OCI-LY7 (cell line): Measurements from ENCODE around the gene AKR7A3. TPM values are rescaled to one million over a fixed set of nuclear protein-coding genes. Genes with fewer than 3 reads are reported as not detected.

Experiments used
- BruUV-seq: library from RNA; stranded (reverse); fragments of 400-500 nt; replicated peaks from 2 replicates; lab custom pipeline; 2021; lab: Mats Ljungman, UMichigan
- CTCF ChIA-PET: fragments of 300-600 bp; sonication (Branson Sonifier 250); formaldehyde crosslinking; loops from one replicate; lab custom pipeline; 2022; ENCODE audit warnings: antibody characterized with exemption; ENCODE audit not compliant: unreplicated experiment; lab: Charles Lee
- POLR2A ChIA-PET: fragments of 300-600 bp; sonication (Branson Sonifier 250); formaldehyde crosslinking; loops from one replicate; lab custom pipeline; 2022; ENCODE audit warnings: antibody characterized with exemption; lab: Charles Lee
- DNase-seq: peaks from one replicate; pipeline ENCODE4 v3.0.0-alpha.2; 2015; ENCODE audit warnings: low spot score
- H2AFZ ChIP-seq: fragments of 200-600 bp; sonication (generic), shearing (Covaris generic); 2 replicates; pipeline ENCODE4 v1.6.1; 2014; ENCODE audit warnings: mild to moderate bottlenecking, antibody characterized with exemption, low read length, moderate library complexity
- H3K27ac ChIP-seq: fragments of 200-600 bp; sonication (generic); 2 replicates; pipeline ENCODE4 v1.5.1; 2014; ENCODE audit warnings: mixed run types, low read depth, mild to moderate bottlenecking, moderate library complexity, low read length, inconsistent platforms; ENCODE audit not compliant: poor library complexity, severe bottlenecking
- H3K36me3 ChIP-seq: fragments of 200-600 bp; sonication (generic); 2 replicates; pipeline ENCODE4 v1.6.1; 2014; ENCODE audit warnings: mild to moderate bottlenecking, antibody characterized with exemption, low read length, moderate library complexity, mixed read lengths; ENCODE audit not compliant: insufficient read depth
- H3K4me1 ChIP-seq: fragments of 200-600 bp; sonication (generic); 2 replicates; pipeline ENCODE4 v1.5.1; 2014; ENCODE audit warnings: mild to moderate bottlenecking, low read length; ENCODE audit not compliant: insufficient read depth, poor library complexity, severe bottlenecking
- H3K4me2 ChIP-seq: fragments of 200-600 bp; sonication (generic); 2 replicates; pipeline ENCODE4 v1.6.1; 2014; ENCODE audit warnings: mild to moderate bottlenecking, low read length
- H3K4me3 ChIP-seq: fragments of 200-600 bp; sonication (generic); 2 replicates; pipeline ENCODE4 v1.5.1; 2014; ENCODE audit warnings: mild to moderate bottlenecking, low read depth, low read length; ENCODE audit not compliant: poor library complexity, severe bottlenecking
- H3K79me2 ChIP-seq: fragments of 200-600 bp; sonication (generic); 2 replicates; pipeline ENCODE4 v1.6.1; 2016; ENCODE audit warnings: low read depth, mild to moderate bottlenecking, low read length, moderate library complexity, mixed read lengths; ENCODE audit not compliant: insufficient read depth
- H3K9me2 ChIP-seq: fragments of 200-600 bp; sonication (generic); 2 replicates; pipeline ENCODE4 v1.6.1; 2016; ENCODE audit warnings: mild to moderate bottlenecking, low read length, mixed read lengths; ENCODE audit not compliant: insufficient read depth
- H3K9me3 ChIP-seq: fragments of 200-600 bp; sonication (generic); 2 replicates; pipeline ENCODE4 v1.6.1; 2014; ENCODE audit warnings: mild to moderate bottlenecking, mixed run types, low read length, mixed read lengths
- H4K20me1 ChIP-seq: fragments of 200-600 bp; sonication (generic); 2 replicates; pipeline ENCODE4 v1.6.1; 2014; ENCODE audit warnings: mild to moderate bottlenecking, antibody characterized with exemption, low read length, moderate library complexity, mixed read lengths; ENCODE audit not compliant: insufficient read depth
- CTCF ChIP-seq: fragments of 200-600 bp; sonication (generic); conservative IDR thresholded peaks from 2 replicates; pipeline ENCODE4 v1.5.1; 2014; ENCODE audit warnings: mild to moderate bottlenecking, antibody characterized with exemption, low read length, moderate library complexity, mixed read lengths
- EZH2phosphoT487 ChIP-seq: fragments of 200-600 bp; sonication (generic); IDR thresholded peaks from 2 replicates; pipeline ENCODE4 v1.6.1; 2018; ENCODE audit warnings: low read depth, borderline replicate concordance, mild to moderate bottlenecking, mixed run types, antibody characterized with exemption, low read length, moderate library complexity, mixed read lengths
- intact Hi-C: fragments of 100-400 bp; cut with micrococcal nuclease; formaldehyde crosslinking; loops from one replicate; pipeline ENCODE4 v1.10.0; 2022; ENCODE audit not compliant: unreplicated experiment
- total RNA-seq, 2 experiments: library from RNA; depleted of rRNA in 1 of 2; stranded (reverse); fragments of >200 nt in 1 of 2; shearing (Covaris generic) in 1 of 2; gene quantifications; 2 replicates each; pipeline ENCODE4 v1.2.3, GENCODE V29; 2014 to 2022

The AKR7A3 gene
- total RNA-seq, 2 experiments from 2014 or later: 1.2 to 2.6 TPM

GRCh38 chr1:19310061-19310460 lies 21.5 kb upstream of the AKR7A3 start:
- H3K27ac ChIP-seq: no peak overlapping the region
- no peak overlapping the region for H3K4me3 ChIP-seq
- no peaks in the 10 kb centered on the region for H3K9me3 ChIP-seq
- DNase-seq: no peak
- H3K79me2 ChIP-seq: peaks cover 18% of the 10 kb centered on the region; the same call in 1 of the 2 replicates
- TF ChIP-seq EZH2phosphoT487 (no peak), CTCF (no peak)
- H2AFZ ChIP-seq: no peak overlapping the region
- H3K4me2 ChIP-seq: no peak overlapping the region
- POLR2A ChIA-PET: interaction anchor here (0.7 kb wide), 1 partner anchor 1152 kb away, joined by 3 read pairs; no protein-coding TSS in a partner anchor
- BruUV-seq: no TSS peak
- H3K36me3 ChIP-seq: peaks cover 25% of the 10 kb centered on the region; the same call in 1 of the 2 replicates
- CTCF ChIA-PET: no interaction called here
- H4K20me1 ChIP-seq: no peaks in the 10 kb centered on the region
- no peaks in the 10 kb centered on the region for H3K9me2 ChIP-seq
- H3K4me1 ChIP-seq: peaks cover 36% of the 10 kb centered on the region
- intact Hi-C loops: no loop called here

- no TSS peak for BruUV-seq
- H3K4me1 ChIP-seq: peaks cover 28% of the 10 kb centered on the region
- H3K4me2 ChIP-seq: no peak overlapping the region
- H3K9me2 ChIP-seq: no peaks in the 10 kb centered on the region
- no peaks in the 10 kb centered on the region for H4K20me1 ChIP-seq
- no peak overlapping the region for H2AFZ ChIP-seq
- POLR2A ChIA-PET: no interaction called here
- no peak for DNase-seq
- H3K79me2 ChIP-seq: peaks cover 18% of the 10 kb centered on the region; the same call in 1 of the 2 replicates
- intact Hi-C loops: no loop called here
- peaks cover 32% of the 10 kb centered on the region; the same call in 1 of the 2 replicates for H3K36me3 ChIP-seq
- H3K4me3 ChIP-seq: no peak overlapping the region
- no peak for TF ChIP-seq EZH2phosphoT487
- no peaks in the 10 kb centered on the region for H3K9me3 ChIP-seq
- CTCF ChIA-PET: no interaction called here
- no peak overlapping the region for H3K27ac ChIP-seq
These were observed 20.7 kb upstream of the AKR7A3 start for GRCh38 chr1:19309123-19309813.

- Histone ChIP-seq H4K20me1 (no peaks in the 10 kb centered on the region), H3K9me3 (no peaks in the 10 kb centered on the region), H3K27ac (no peak overlapping the region), H3K36me3 (peaks cover 39% of the 10 kb centered on the region; the same call in 1 of the 2 replicates), H3K4me2 (no peak overlapping the region), H3K79me2 (peaks cover 16% of the 10 kb centered on the region; the same call in 1 of the 2 replicates), H3K9me2 (no peaks in the 10 kb centered on the region), H3K4me3 (no peak overlapping the region), H3K4me1 (peaks cover 21% of the 10 kb centered on the region), H2AFZ (no peak overlapping the region)
- ChIA-PET POLR2A (no interaction called here), CTCF (no interaction called here)
- intact Hi-C loops: no loop called here
- TF ChIP-seq EZH2phosphoT487 (no peak), CTCF (no peak)
- DNase-seq: no peak
- BruUV-seq: no TSS peak
These were observed 19.9 kb upstream of the AKR7A3 start for GRCh38 chr1:19308509-19308907.
